Upper lobe of left lung (tissue), 4 donors: ENCODE data around the gene RPS5.

Experiments used
- EP300 ChIP-seq, 4 donors: sonication (generic); formaldehyde crosslinking; IDR thresholded peaks; one replicate each; pipeline ENCODE4 v1.5.1; 2017; ENCODE audit warnings: antibody characterized with exemption in 4 of 4, control low read depth in 2 of 4
- POLR2A ChIP-seq, 4 donors: fragments of 450-650 bp; IDR thresholded peaks; one replicate each; pipeline ENCODE4 v1.5.1; 2016 to 2017; ENCODE audit warnings: antibody characterized with exemption in 4 of 4, mild to moderate bottlenecking in 2 of 4
- POLR2AphosphoS5 ChIP-seq, 2 donors: sonication (generic); formaldehyde crosslinking; IDR thresholded peaks; one replicate each; pipeline ENCODE4 v1.5.1; 2017; ENCODE audit warnings: antibody characterized with exemption in 2 of 2
- TF ChIP-seq, protein P1 (sequence below), 6 experiments: fragments of 450-650 bp in 4 of 6; fragments of 200-600 bp in 2 of 6; sonication (generic) in 2 of 6; IDR thresholded peaks; one replicate each; pipeline ENCODE4 v1.5.1; 2016 to 2019; ENCODE audit warnings: antibody characterized with exemption in 6 of 6

DNA sequence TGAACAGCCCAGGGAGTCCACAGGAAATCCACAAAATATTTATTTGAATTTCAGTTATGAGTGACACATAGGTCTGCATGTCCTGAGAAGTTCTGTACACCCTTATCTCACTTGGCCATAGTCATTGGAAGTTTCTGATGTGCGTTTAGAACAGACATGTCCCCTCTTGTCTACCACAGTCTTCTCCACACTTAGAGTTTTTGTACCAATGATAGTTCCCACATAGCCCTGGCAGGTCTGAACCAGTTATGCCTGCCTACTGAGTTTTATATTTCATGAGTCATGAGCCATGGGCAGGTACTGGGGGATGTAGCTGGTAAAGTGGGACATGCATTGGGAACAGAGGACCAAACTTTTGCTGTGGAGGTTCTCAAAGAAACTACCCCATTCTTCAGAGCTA, 41.5 kb downstream of the RPS5 start:
- TF ChIP-seq, protein P1, sequence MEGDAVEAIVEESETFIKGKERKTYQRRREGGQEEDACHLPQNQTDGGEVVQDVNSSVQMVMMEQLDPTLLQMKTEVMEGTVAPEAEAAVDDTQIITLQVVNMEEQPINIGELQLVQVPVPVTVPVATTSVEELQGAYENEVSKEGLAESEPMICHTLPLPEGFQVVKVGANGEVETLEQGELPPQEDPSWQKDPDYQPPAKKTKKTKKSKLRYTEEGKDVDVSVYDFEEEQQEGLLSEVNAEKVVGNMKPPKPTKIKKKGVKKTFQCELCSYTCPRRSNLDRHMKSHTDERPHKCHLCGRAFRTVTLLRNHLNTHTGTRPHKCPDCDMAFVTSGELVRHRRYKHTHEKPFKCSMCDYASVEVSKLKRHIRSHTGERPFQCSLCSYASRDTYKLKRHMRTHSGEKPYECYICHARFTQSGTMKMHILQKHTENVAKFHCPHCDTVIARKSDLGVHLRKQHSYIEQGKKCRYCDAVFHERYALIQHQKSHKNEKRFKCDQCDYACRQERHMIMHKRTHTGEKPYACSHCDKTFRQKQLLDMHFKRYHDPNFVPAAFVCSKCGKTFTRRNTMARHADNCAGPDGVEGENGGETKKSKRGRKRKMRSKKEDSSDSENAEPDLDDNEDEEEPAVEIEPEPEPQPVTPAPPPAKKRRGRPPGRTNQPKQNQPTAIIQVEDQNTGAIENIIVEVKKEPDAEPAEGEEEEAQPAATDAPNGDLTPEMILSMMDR (IDR thresholded peaks at IDR 0.05), result no peak
- no peak for TF ChIP-seq EP300 (IDR thresholded peaks at IDR 0.05)
- no peak for TF ChIP-seq POLR2AphosphoS5 (IDR thresholded peaks at IDR 0.05)
- TF ChIP-seq POLR2A (IDR thresholded peaks at IDR 0.05), result no peak
